DMS153 treated with DMSO at 0.1 percent for 48 hours (cell line): ENCODE measurements around the gene SPESP1.
A peak's percentile ranks its signal among the peaks of the same experiment; 100 is the strongest.

Experiments used
- DNase-seq: peaks from one replicate; lab custom pipeline; 2025; ENCODE audit not compliant: unreplicated experiment; lab: John Stamatoyannopoulos, UW

SPESP1 gene

GRCh38 chr15:68930268-68931022 is at the start of gene SPESP1:
Gene SPESP1, plus strand, starts transcription at chr15:68930525. Its CDS starts 129 bp downstream, at chr15:68930654.
- DNase-seq = no peak

- DNase-seq = no peak
These were observed 45.3 kb upstream of the SPESP1 start for GRCh38 chr15:68885070-68885469.

- DNase-seq = no peak
These were observed 43.2 kb upstream of the SPESP1 start for GRCh38 chr15:68887120-68887519.

GRCh38 chr15:68887819-68888218 is 42.5 kb upstream of the SPESP1 start:
- DNase-seq = no peak

GRCh38 chr15:68888419-68888818 is 41.9 kb upstream of the SPESP1 start:
- no peak for DNase-seq

- no peak for DNase-seq
These were observed 36.1 kb upstream of the SPESP1 start for GRCh38 chr15:68894208-68894607.

- no peak for DNase-seq
These were observed 34.1 kb upstream of the SPESP1 start for GRCh38 chr15:68896178-68896577.

GRCh38 chr15:68897016-68897415 is 33.3 kb upstream of the SPESP1 start:
- DNase-seq = no peak

GRCh38 chr15:68900027-68900426 is 30.3 kb upstream of the SPESP1 start:
- DNase-seq = no peak

- no peak for DNase-seq
These were observed 22.9 kb upstream of the SPESP1 start for GRCh38 chr15:68907396-68907923.

- no peak for DNase-seq
These were observed 20.7 kb upstream of the SPESP1 start for GRCh38 chr15:68909601-68910100.

- no peak for DNase-seq
These were observed 20.0 kb upstream of the SPESP1 start for GRCh38 chr15:68910341-68910740.

GRCh38 chr15:68910816-68911215 is 19.5 kb upstream of the SPESP1 start:
- DNase-seq = no peak

GRCh38 chr15:68921926-68922325 is 8.4 kb upstream of the SPESP1 start:
- no peak for DNase-seq

- peak; percentile 2 for DNase-seq
These were observed 5.3 kb upstream of the SPESP1 start for GRCh38 chr15:68924866-68925560.

GRCh38 chr15:68933001-68933400 is 2.7 kb downstream of the SPESP1 start:
- DNase-seq = no peak

GRCh38 chr15:68934341-68934740 is 4.0 kb downstream of the SPESP1 start:
- DNase-seq = no peak

GRCh38 chr15:68935400-68935937 is 5.1 kb downstream of the SPESP1 start:
- DNase-seq = no peak

- no peak for DNase-seq
These were observed 9.2 kb downstream of the SPESP1 start for GRCh38 chr15:68939501-68939900.

GRCh38 chr15:68951813-68952212 is 21.5 kb downstream of the SPESP1 start:
- DNase-seq = no peak

GRCh38 chr15:68957696-68958095 is 27.4 kb downstream of the SPESP1 start:
- DNase-seq = no peak

GRCh38 chr15:68958597-68958996 is 28.3 kb downstream of the SPESP1 start:
- no peak for DNase-seq
